Peyer's patch (tissue), 4 donors: ENCODE results near the gene PAK6. TPM values are rescaled to one million over a fixed set of nuclear protein-coding genes. Genes with fewer than 3 reads are reported as not detected.

ENCODE experiments used
- DNase-seq, 3 donors: peaks; one replicate each; pipeline ENCODE4 v3.0.0-alpha.2; 2017 to 2019
- H3K27ac ChIP-seq, 4 donors: fragments of 200-600 bp; sonication (generic); one replicate each; pipeline ENCODE4 v1.5.1; 2016 to 2019
- H3K27me3 ChIP-seq, 2 donors: fragments of 200-600 bp; sonication (generic); one replicate each; pipeline ENCODE4 v1.5.1; 2019
- H3K36me3 ChIP-seq, 3 donors: fragments of 200-600 bp; sonication (generic); one replicate each; pipeline ENCODE4 v1.5.1; 2016 to 2019
- H3K4me1 ChIP-seq, 4 donors: fragments of 200-600 bp; sonication (generic); one replicate each; pipeline ENCODE4 v1.5.1; 2016 to 2019
- H3K4me3 ChIP-seq, 4 donors: fragments of 200-600 bp; sonication (generic); 1 replicate in 3 of 4; 2 replicates in 1 of 4; pipeline ENCODE4 v1.5.1; 2016 to 2019; ENCODE audit warnings: mild to moderate bottlenecking in 1 of 4
- H3K9me3 ChIP-seq, 4 donors: fragments of 200-600 bp; sonication (generic); one replicate each; pipeline ENCODE4 v1.5.1; 2016 to 2019; ENCODE audit warnings: mild to moderate bottlenecking in 1 of 4
- CTCF ChIP-seq, 6 experiments: fragments of 450-650 bp in 4 of 6; fragments of 200-600 bp in 2 of 6; sonication (generic) in 1 of 6; IDR thresholded peaks; one replicate each; pipeline ENCODE4 v1.5.1; 2017 to 2019; ENCODE audit warnings: antibody characterized with exemption in 6 of 6, mild to moderate bottlenecking in 3 of 6, moderate library complexity in 1 of 6
- POLR2A ChIP-seq, 2 donors: fragments of 450-650 bp; IDR thresholded peaks; one replicate each; pipeline ENCODE4 v1.5.1; 2017; ENCODE audit warnings: antibody characterized with exemption in 2 of 2, mild to moderate bottlenecking in 2 of 2, moderate library complexity in 2 of 2
- total RNA-seq, 4 donors: library from RNA; depleted of rRNA; stranded (reverse); fragments of >200 nt; gene quantifications; one replicate each; pipeline ENCODE4 v1.1.0, GENCODE V29; 2016

The PAK6 gene
- total RNA-seq, 4 donors from 2014 or later, result 3.3 to 4.7 TPM; not detected in 2

GRCh38 chr15:40300367-40300766 lies 61.5 kb downstream of the PAK6 start:
- TF ChIP-seq POLR2A (IDR thresholded peaks at IDR 0.05), result no peak
- TF ChIP-seq CTCF (IDR thresholded peaks at IDR 0.05), result no peak
- DNase-seq, result no peak
- H3K27me3 ChIP-seq, result no peaks in the 10 kb centered on the region
- H3K9me3 ChIP-seq, result peaks cover 0 to 3% (median 0%) of the 10 kb centered on the region in 4 donors
- H3K4me3 ChIP-seq, result no peak overlapping the region
- H3K27ac ChIP-seq, result no peak overlapping the region
- H3K36me3 ChIP-seq, result no peaks in the 10 kb centered on the region
- H3K4me1 ChIP-seq, result no peaks in the 10 kb centered on the region

GRCh38 chr15:40300771-40301170 lies 61.9 kb downstream of the PAK6 start:
- Histone ChIP-seq H3K27ac (no peak overlapping the region), H3K4me3 (no peak overlapping the region), H3K27me3 (no peaks in the 10 kb centered on the region), H3K9me3 (peaks cover 0 to 3% (median 0%) of the 10 kb centered on the region in 4 donors), H3K36me3 (no peaks in the 10 kb centered on the region), H3K4me1 (no peaks in the 10 kb centered on the region)
- TF ChIP-seq POLR2A (IDR thresholded peaks at IDR 0.05), result no peak
- TF ChIP-seq CTCF (IDR thresholded peaks at IDR 0.05), result no peak
- DNase-seq, result no peak

GRCh38 chr15:40301467-40302179 lies 62.8 kb downstream of the PAK6 start:
- Histone ChIP-seq H3K27me3 (no peaks in the 10 kb centered on the region), H3K36me3 (no peaks in the 10 kb centered on the region), H3K9me3 (peaks cover 0 to 3% (median 0%) of the 10 kb centered on the region in 4 donors), H3K27ac (no peak overlapping the region), H3K4me1 (no peaks in the 10 kb centered on the region), H3K4me3 (no peak overlapping the region)
- TF ChIP-seq CTCF (IDR thresholded peaks at IDR 0.05) (no peak), POLR2A (IDR thresholded peaks at IDR 0.05) (no peak)
- DNase-seq, result peak in 1 of 3 donors; percentile 33

GRCh38 chr15:40302288-40302886 lies 63.5 kb downstream of the PAK6 start:
- Histone ChIP-seq H3K4me3 (no peak overlapping the region), H3K27ac (no peak overlapping the region), H3K27me3 (no peaks in the 10 kb centered on the region), H3K9me3 (peaks cover 0 to 3% (median 0%) of the 10 kb centered on the region in 4 donors), H3K36me3 (no peaks in the 10 kb centered on the region), H3K4me1 (peaks cover 0 to 2% (median 0%) of the 10 kb centered on the region in 4 donors)
- TF ChIP-seq CTCF (IDR thresholded peaks at IDR 0.05), result no peak
- TF ChIP-seq POLR2A (IDR thresholded peaks at IDR 0.05), result no peak
- DNase-seq, result peak in 1 of 3 donors; percentile 30

- peaks cover 0 to 3% (median 0%) of the 10 kb centered on the region in 4 donors for H3K9me3 ChIP-seq
- peaks cover 0 to 6% (median 0%) of the 10 kb centered on the region in 4 donors for H3K4me1 ChIP-seq
- H3K36me3 ChIP-seq, result no peaks in the 10 kb centered on the region
- no peak overlapping the region for H3K27ac ChIP-seq
- H3K27me3 ChIP-seq, result no peaks in the 10 kb centered on the region
- TF ChIP-seq POLR2A (IDR thresholded peaks at IDR 0.05), result no peak
- TF ChIP-seq CTCF (IDR thresholded peaks at IDR 0.05), result no peak
- no peak overlapping the region for H3K4me3 ChIP-seq
- DNase-seq, result peak in 1 of 3 donors; percentile 30
Observed at GRCh38 chr15:40302981-40303380, 64.1 kb downstream of the PAK6 start.
